Omental fat pad (tissue), 4 donors: Measurements from ENCODE around the gene PSMD3. TPM values are rescaled to one million over a fixed set of nuclear protein-coding genes. Genes with fewer than 3 reads are reported as not detected.
"Not testable (repeated sequence)": the region's sequence is repeated elsewhere in the genome, so short reads cannot be mapped to it uniquely, and the experiment has no call there.

Experiments
- ATAC-seq: fragments of 150-250 bp; one replicate; pipeline ENCODE4 v1.9.1; 2016; ENCODE audit warnings: mild to moderate bottlenecking, moderate library complexity; ENCODE audit not compliant: low FRiP score
- DNase-seq: peaks from one replicate; pipeline ENCODE4 v3.0.0-alpha.2; 2019; ENCODE audit warnings: low spot score
- total RNA-seq, 4 donors: library from RNA; depleted of rRNA; stranded (reverse); fragments of >200 nt; gene quantifications; one replicate each; pipeline ENCODE4 v1.1.0, GENCODE V29; 2016
- TF ChIP-seq, protein P1 (sequence below), 3 donors: fragments of 450-650 bp; IDR thresholded peaks; one replicate each; pipeline ENCODE4 v1.5.1; 2016 to 2017; ENCODE audit warnings: antibody characterized with exemption in 3 of 3, mild to moderate bottlenecking in 3 of 3, moderate library complexity in 2 of 3

The PSMD3 gene
- total RNA-seq, 4 donors from 2014 or later = 75.3 to 98.0 (median 79.4) TPM

DNA sequence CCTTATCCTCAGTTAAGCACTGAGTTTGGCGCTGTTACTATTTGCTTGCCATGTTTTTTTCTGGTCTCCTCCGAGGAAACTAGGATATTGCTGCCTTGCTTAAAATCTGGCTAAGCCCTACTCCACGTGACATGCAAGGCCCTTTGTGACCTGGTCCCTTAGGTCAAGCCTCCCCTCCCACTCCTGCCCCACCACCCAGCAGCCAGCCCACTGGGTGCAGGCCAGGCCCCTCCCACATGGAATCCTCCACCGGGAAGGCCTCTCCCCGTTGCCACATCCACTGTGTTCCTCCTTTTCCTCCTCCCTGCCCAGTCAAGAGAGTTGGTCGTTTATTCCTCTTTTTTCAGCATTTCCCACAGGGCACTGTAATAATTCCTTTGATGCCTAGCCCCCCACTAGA lies 16.2 kb downstream of the PSMD3 start:
- DNase-seq (no peak), ATAC-seq (no peak)
- TF ChIP-seq, protein P1, sequence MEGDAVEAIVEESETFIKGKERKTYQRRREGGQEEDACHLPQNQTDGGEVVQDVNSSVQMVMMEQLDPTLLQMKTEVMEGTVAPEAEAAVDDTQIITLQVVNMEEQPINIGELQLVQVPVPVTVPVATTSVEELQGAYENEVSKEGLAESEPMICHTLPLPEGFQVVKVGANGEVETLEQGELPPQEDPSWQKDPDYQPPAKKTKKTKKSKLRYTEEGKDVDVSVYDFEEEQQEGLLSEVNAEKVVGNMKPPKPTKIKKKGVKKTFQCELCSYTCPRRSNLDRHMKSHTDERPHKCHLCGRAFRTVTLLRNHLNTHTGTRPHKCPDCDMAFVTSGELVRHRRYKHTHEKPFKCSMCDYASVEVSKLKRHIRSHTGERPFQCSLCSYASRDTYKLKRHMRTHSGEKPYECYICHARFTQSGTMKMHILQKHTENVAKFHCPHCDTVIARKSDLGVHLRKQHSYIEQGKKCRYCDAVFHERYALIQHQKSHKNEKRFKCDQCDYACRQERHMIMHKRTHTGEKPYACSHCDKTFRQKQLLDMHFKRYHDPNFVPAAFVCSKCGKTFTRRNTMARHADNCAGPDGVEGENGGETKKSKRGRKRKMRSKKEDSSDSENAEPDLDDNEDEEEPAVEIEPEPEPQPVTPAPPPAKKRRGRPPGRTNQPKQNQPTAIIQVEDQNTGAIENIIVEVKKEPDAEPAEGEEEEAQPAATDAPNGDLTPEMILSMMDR (IDR thresholded peaks at IDR 0.05) = no peak

DNA sequence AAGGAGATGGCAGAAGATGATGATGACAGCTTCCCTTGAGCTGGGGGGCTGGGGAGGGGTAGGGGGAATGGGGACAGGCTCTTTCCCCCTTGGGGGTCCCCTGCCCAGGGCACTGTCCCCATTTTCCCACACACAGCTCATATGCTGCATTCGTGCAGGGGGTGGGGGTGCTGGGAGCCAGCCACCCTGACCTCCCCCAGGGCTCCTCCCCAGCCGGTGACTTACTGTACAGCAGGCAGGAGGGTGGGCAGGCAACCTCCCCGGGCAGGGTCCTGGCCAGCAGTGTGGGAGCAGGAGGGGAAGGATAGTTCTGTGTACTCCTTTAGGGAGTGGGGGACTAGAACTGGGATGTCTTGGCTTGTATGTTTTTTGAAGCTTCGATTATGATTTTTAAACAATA lies 16.9 kb downstream of the PSMD3 start:
- DNase-seq (no peak), ATAC-seq (no peak)
- TF ChIP-seq, protein P1 (IDR thresholded peaks at IDR 0.05) = no peak

DNA sequence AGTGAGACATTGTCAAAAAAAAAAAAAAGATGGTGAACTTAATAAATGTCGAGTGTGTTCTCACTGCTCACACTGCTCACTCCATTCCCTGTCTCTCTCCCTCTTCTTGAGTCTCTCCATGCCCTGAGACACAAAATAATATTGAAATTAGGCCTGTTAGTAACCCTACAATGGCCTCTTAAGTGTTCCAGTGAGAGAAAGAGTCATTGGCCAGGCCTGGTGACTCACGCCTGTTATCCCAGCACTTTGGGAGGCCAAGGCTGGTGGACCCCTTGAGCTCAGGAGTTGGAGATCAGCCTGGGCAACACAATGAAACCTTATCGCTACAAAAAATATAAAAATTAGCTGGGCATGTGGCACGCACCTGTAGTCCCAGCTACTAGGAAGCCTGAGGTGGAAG lies 18.5 kb downstream of the PSMD3 start:
- DNase-seq (no peak), ATAC-seq (no peak)

DNA sequence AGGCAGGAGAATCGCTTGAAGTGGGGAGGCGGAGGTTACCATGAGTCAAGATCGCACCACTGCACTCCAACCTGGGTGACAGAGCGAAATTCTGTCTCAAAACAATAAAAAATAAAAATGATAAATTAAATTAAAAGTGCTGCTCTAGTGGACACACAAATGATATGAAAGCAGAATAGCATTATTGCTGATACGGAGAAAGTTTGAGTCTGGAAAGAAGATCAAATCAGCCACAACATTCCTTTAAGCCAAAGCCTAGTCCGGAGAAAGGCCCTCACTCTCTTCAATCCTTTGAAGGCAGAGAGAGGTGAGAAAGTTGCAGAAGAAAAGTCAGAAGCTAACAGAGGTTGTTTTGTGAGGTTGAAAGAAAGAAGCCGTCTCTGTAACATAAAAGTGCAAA lies 19.6 kb downstream of the PSMD3 start:
- ATAC-seq = no peak

More for the DNA sequence above, 18.5 kb downstream of the PSMD3 start:
- TF ChIP-seq, protein P1 (IDR thresholded peaks at IDR 0.05) = no peak

DNA sequence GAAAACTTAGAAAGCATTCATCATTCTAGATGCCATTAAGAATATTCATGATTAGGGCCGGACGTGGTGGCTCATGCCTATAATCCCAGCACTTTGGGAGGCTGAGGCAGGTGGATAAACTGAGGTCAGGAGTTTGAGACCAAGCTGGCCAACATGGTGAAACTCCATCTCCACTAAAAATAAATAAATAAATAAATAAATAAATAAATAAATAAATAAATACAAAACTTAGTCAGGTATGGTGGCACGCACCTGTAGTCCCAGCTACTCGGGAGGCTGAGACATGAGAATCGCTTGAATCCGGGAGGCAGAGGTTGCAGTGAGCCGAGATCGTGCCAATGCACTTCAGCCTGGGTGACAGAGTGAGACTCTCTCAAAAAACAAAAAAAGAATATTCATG lies 20.7 kb downstream of the PSMD3 start:
- not testable (repeated sequence) for DNase-seq, ATAC-seq

More for the DNA sequence above, 19.6 kb downstream of the PSMD3 start:
- TF ChIP-seq, protein P1 (IDR thresholded peaks at IDR 0.05) = no peak
- DNase-seq = no peak

DNA sequence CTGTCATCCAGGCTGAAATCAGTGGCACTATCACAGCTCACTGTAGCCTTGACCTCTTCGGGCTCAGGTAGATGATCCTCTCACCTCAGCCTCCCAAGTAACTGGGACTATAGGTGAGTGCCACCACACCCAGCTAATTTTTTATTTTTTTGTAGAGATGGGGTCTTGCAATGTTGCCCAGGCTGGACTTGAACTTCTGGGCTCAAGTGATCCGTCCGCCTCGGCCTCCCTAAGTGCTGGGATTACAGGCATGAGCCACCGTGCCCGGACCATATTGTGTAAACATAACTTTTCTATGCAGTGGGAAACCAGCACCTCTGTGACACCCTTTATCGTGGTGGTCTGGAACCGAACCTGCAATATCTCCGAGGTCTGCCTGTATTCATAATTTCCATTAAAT lies 23.5 kb downstream of the PSMD3 start:
- ATAC-seq = no peak
- TF ChIP-seq, protein P1 (IDR thresholded peaks at IDR 0.05) = no peak

DNA sequence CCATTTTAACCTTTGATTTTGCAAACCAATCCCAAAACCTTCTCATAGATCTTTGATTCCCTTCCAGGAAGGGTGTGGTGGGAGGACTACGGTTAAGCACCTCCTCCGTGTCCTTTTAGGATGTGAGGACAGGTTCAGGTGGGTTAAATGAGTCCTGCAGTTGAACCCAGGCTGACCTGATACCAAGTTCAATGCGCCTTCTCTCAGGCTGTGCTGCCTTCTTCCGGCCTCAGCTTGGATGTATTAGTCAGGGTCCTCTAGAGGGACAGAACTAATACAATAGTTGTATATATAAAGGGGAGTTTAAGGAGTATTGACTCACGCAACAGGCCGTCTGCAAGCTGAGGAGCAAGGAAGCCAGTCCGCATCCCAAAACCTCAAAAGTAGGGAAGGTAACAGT lies 24.1 kb downstream of the PSMD3 start:
- TF ChIP-seq, protein P1 (IDR thresholded peaks at IDR 0.05) = no peak
- ATAC-seq = no peak
- DNase-seq = no peak

More for the DNA sequence above, 23.5 kb downstream of the PSMD3 start:
- no peak for DNase-seq

DNA sequence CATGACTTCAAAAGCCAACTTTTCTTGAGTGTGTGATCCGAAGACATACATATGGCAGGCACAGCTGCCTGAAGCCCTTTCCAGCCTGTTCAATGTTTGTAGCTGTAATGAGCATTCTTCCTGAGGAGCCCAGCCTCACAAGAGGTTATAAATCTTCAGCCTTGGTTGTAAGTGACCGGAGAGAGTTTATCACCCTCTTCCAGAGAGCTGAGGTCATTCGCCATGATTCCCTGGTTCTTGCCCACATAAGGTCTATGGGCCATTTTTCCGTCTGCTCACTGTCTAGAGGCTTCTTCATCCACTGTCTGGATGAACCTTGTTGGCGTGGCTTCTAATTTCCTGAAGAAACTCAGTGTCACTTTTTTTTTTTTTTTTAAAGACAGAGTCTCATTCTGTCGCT lies 24.9 kb downstream of the PSMD3 start:
- TF ChIP-seq, protein P1 (IDR thresholded peaks at IDR 0.05) = no peak
- ATAC-seq = no peak

DNA sequence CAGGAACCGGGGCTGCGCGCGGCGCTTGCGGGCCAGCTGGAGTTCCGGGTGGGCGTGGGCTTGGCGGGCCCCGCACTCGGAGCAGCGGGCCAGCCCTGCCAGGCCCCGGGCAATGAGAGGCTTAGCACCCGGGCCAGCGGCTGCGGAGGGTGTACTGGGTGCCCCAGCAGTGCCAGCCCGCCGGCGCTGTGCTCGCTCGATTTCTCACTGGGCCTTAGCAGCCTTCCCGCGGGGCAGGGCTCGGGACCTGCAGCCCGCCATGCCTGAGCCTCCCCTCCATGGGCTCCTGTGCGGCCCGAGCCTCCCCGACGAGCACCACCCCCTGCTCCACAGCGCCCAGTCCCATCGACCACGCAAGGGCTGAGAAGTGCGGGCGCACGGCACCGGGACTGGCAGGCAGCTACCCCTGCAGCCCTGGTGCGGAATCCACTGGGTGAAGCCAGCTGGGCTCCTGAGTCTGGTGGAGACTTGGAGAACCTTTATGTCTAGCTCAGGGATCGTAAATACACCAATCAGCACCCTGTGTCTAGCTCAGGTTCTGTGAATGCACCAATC lies 30.4 kb downstream of the PSMD3 start:
- not testable (repeated sequence) for DNase-seq, ATAC-seq

More for the DNA sequence above, 24.9 kb downstream of the PSMD3 start:
- DNase-seq = no peak

DNA sequence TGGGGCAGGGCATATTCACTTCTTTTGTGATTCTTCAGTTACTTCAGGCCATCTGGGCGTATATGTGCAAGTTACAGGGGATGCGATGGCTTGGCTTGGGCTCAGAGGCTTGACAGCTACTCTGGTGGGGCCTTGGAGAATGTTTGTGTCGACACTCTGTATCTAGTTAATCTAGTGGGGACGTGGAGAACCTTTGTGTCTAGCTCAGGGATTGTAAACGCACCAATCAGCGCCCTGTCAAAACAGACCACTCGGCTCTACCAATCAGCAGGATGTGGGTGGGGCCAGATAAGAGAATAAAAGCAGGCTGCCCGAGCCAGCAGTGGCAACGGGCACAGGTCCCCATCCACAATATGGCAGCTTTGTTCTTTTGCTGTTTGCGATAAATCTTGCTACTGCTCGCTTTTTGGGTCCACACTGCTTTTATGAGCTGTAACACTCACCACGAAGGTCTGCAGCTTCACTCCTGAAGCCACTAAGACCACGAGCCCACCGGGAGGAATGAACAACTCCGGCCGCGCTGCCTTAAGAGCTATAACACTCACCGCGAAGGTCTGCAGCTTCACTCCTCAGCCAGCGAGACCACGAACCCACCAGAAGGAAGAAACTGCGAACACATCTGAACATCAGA lies 31.5 kb downstream of the PSMD3 start:
- not testable (repeated sequence) for ATAC-seq, DNase-seq
